Endodermal cell (in vitro differentiated cells): ENCODE measurements around the gene ATP2B1. TPM values are rescaled to one million over a fixed set of nuclear protein-coding genes. Genes with fewer than 3 reads are reported as not detected.

Experiments used
- DNase-seq: peaks from one replicate; pipeline ENCODE4 v3.0.0-alpha.2; 2017
- H3K27ac ChIP-seq: 2 replicates; pipeline ENCODE4 v1.5.1; 2013; ENCODE audit warnings: mild to moderate bottlenecking, low read depth, low read length, moderate library complexity
- H3K27me3 ChIP-seq: 2 replicates; pipeline ENCODE4 v1.6.1; 2013; ENCODE audit warnings: mild to moderate bottlenecking, low read length, moderate library complexity; ENCODE audit not compliant: insufficient read depth, control insufficient read depth, poor library complexity, severe bottlenecking
- H3K36me3 ChIP-seq: 2 replicates; pipeline ENCODE4 v1.7.0; 2013; ENCODE audit warnings: mild to moderate bottlenecking, low read length, moderate library complexity; ENCODE audit not compliant: control insufficient read depth, insufficient read depth
- H3K4me1 ChIP-seq: one replicate; pipeline ENCODE4 v1.7.0; 2013; ENCODE audit warnings: low read length; ENCODE audit not compliant: control insufficient read depth, insufficient read depth
- H3K4me3 ChIP-seq: 2 replicates; pipeline ENCODE4 v1.5.1; 2013; ENCODE audit warnings: mild to moderate bottlenecking, low read length, moderate library complexity
- H3K9ac ChIP-seq: 2 replicates; pipeline ENCODE4 v1.6.1; 2013; ENCODE audit warnings: mild to moderate bottlenecking, low read length, moderate library complexity; ENCODE audit not compliant: poor library complexity, severe bottlenecking; ENCODE audit errors: extremely low read depth
- H3K9me3 ChIP-seq: 2 replicates; pipeline ENCODE4 v1.6.1; 2013; ENCODE audit warnings: mild to moderate bottlenecking, low read length, moderate library complexity; ENCODE audit not compliant: control insufficient read depth
- H3K27ac Mint-ChIP-seq: 2 replicates; pipeline ENCODE4 v1.8.0; 2020; ENCODE audit warnings: mixed read lengths
- H3K27me3 Mint-ChIP-seq: 2 replicates; pipeline ENCODE4 v1.8.0; 2021; ENCODE audit warnings: mild to moderate bottlenecking, mixed read lengths; ENCODE audit not compliant: insufficient read depth
- H3K36me3 Mint-ChIP-seq: 2 replicates; pipeline ENCODE4 v1.8.0; 2020; ENCODE audit warnings: low read depth, mixed read lengths
- H3K4me1 Mint-ChIP-seq: 2 replicates; pipeline ENCODE4 v1.8.0; 2020; ENCODE audit warnings: mixed read lengths
- H3K4me3 Mint-ChIP-seq: 2 replicates; pipeline ENCODE4 v1.8.0; 2020; ENCODE audit warnings: mild to moderate bottlenecking, moderate library complexity, mixed read lengths
- H3K9me3 Mint-ChIP-seq: 2 replicates; pipeline ENCODE4 v1.8.0; 2020; ENCODE audit warnings: mild to moderate bottlenecking, mixed read lengths
- WGBS, 2 experiments: methylation state at CpG; one replicate each; pipeline versions ENCODE4 v1.1.5 to v1.1.7; 2013; ENCODE audit warnings: missing lambda C conversion rate in 2 of 2, mixed read lengths in 1 of 2; ENCODE audit not compliant: insufficient coverage in 1 of 2, insufficient read length in 1 of 2; 5-methylcytosine and 5-hydroxymethylcytosine counted together
- total RNA-seq, 2 donors: library from RNA; stranded (reverse); fragmentation: NEBNext Ultra II Directional in 1 of 2; extraction: Animal tissue kit (Norgen Biotek cat#: 25700) in 1 of 2; gene quantifications; 2 replicates in 1 of 2; 3 replicates in 1 of 2; pipeline ENCODE4 v1.2.1, GENCODE V29; 2021
- TF ChIP-seq, protein P1 (sequence below): fragments of 200-600 bp; sonication (generic); conservative IDR thresholded peaks from 2 replicates; pipeline ENCODE4 v1.5.0; 2021; ENCODE audit warnings: antibody characterized with exemption, mild to moderate bottlenecking

Gene ATP2B1
- total RNA-seq, 2 donors from 2014 or later: 66.7 to 81.9 TPM

DNA sequence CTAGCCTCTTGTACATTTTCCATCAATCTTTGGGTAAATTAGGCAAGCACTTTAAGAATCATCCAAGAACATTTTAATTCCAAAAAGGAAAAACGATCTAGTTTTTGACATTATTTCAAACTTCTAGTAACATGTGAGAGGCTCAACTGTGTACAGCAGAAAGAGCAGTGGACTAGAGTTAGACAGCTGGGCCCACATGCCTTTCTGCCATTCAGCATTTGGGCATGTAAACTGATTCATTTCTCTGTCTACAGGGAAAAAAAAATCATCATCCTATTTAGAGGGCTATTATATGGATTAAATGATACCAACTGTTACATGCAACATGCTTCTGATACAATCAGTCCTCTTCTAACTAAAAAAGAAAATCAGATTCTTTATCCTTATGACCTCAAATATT lies 17.7 kb downstream of the ATP2B1 start:
- Histone ChIP-seq H3K4me3 (no peak overlapping the region), H3K27ac (no peak overlapping the region), H3K4me1 (no peaks in the 10 kb centered on the region), H3K9me3 (no peaks in the 10 kb centered on the region), H3K9ac (no peak overlapping the region), H3K27me3 (no peaks in the 10 kb centered on the region), H3K36me3 (no peaks in the 10 kb centered on the region)
- DNase-seq: no peak
- TF ChIP-seq, protein P1, sequence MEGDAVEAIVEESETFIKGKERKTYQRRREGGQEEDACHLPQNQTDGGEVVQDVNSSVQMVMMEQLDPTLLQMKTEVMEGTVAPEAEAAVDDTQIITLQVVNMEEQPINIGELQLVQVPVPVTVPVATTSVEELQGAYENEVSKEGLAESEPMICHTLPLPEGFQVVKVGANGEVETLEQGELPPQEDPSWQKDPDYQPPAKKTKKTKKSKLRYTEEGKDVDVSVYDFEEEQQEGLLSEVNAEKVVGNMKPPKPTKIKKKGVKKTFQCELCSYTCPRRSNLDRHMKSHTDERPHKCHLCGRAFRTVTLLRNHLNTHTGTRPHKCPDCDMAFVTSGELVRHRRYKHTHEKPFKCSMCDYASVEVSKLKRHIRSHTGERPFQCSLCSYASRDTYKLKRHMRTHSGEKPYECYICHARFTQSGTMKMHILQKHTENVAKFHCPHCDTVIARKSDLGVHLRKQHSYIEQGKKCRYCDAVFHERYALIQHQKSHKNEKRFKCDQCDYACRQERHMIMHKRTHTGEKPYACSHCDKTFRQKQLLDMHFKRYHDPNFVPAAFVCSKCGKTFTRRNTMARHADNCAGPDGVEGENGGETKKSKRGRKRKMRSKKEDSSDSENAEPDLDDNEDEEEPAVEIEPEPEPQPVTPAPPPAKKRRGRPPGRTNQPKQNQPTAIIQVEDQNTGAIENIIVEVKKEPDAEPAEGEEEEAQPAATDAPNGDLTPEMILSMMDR: no peak
- Mint-ChIP-seq H3K27me3 (no peaks in the 10 kb centered on the region), H3K4me3 (no peak overlapping the region), H3K9me3 (no peaks in the 10 kb centered on the region), H3K4me1 (peaks cover 6% of the 10 kb centered on the region), H3K27ac (no peak overlapping the region), H3K36me3 (no peaks in the 10 kb centered on the region)
- WGBS, 2 experiments: 83% methylated on average over 1 of the region's 1 CpG; no CpG with 5 or more reads in 1 of the 2 experiments

DNA sequence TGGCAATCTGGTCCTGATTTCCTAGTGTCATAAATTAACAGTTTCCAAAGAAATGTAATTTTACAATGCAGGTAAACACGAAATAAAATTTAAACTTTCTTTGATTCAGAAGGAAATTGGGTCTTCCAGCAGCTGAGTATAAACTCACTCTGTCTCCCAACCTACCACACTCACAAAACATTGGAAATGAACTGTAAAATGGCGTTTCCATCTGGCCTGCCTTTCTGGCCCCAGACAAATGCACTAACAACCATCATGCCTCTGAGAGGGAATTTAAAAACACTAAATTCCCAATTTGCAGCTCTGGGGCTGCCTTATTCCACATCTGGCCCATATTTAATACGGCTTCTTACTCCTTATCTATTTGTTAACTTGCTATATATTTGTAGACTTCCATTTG lies 19.3 kb downstream of the ATP2B1 start:
- Histone ChIP-seq H3K27ac (no peak overlapping the region), H3K36me3 (no peaks in the 10 kb centered on the region), H3K4me1 (no peaks in the 10 kb centered on the region), H3K9me3 (no peaks in the 10 kb centered on the region), H3K4me3 (no peak overlapping the region), H3K9ac (no peak overlapping the region), H3K27me3 (no peaks in the 10 kb centered on the region)
- Mint-ChIP-seq H3K4me1 (peaks cover 4% of the 10 kb centered on the region), H3K9me3 (no peaks in the 10 kb centered on the region), H3K27me3 (no peaks in the 10 kb centered on the region), H3K36me3 (no peaks in the 10 kb centered on the region), H3K4me3 (no peak overlapping the region), H3K27ac (no peak overlapping the region)
- 79 to 86% methylated on average over 2 to 3 of the region's 3 CpGs for WGBS, 2 experiments
- no peak for DNase-seq
- TF ChIP-seq, protein P1: no peak

DNA sequence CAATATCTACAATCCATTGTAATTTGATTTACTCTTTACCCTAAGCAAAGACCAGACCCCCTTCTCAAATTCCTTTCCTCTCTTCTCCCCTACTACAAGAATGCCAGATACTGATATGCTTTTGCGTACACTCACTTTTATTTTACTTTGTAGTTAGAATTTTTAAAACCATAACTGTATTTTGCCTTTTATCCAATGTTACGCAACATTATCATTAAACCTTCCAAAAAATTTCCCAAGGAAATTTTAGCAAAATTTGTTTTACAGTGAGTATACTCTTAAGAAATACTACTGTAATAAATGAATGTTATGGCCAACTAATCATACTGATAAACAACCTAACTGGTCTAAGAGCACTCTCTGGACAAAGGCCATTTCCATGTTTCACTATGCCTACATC lies 22.3 kb downstream of the ATP2B1 start:
- H3K4me1 ChIP-seq: no peaks in the 10 kb centered on the region
- no peak overlapping the region for H3K27ac ChIP-seq
- peaks cover 4% of the 10 kb centered on the region for H3K36me3 ChIP-seq
- 93% methylated on average over 2 of the region's 2 CpGs; no CpG with 5 or more reads in 1 of the 2 experiments for WGBS, 2 experiments
- peaks cover 19% of the 10 kb centered on the region for H3K9me3 ChIP-seq
- peaks cover 16% of the 10 kb centered on the region for H3K9me3 Mint-ChIP-seq
- no peak for DNase-seq
- no peak overlapping the region for H3K27ac Mint-ChIP-seq
- H3K27me3 Mint-ChIP-seq: no peaks in the 10 kb centered on the region
- no peaks in the 10 kb centered on the region for H3K4me1 Mint-ChIP-seq
- H3K36me3 Mint-ChIP-seq: peaks cover 16% of the 10 kb centered on the region
- no peaks in the 10 kb centered on the region for H3K27me3 ChIP-seq
- H3K4me3 ChIP-seq: no peak overlapping the region
- no peak overlapping the region for H3K4me3 Mint-ChIP-seq
- no peak overlapping the region for H3K9ac ChIP-seq
- TF ChIP-seq, protein P1: no peak
